Gastroesophageal sphincter (tissue), 4 donors: Measurements from ENCODE around the gene EHD3. TPM values are rescaled to one million over a fixed set of nuclear protein-coding genes. Genes with fewer than 3 reads are reported as not detected.

Source experiments
- ATAC-seq: fragments of 150-250 bp; one replicate; pipeline ENCODE4 v1.9.1; 2016; ENCODE audit warnings: mild to moderate bottlenecking, moderate library complexity
- H3K27ac ChIP-seq, 4 donors: fragments of 200-600 bp; sonication (generic) in 3 of 4; 1 replicate in 3 of 4; 2 replicates in 1 of 4; pipeline ENCODE4 v1.5.1; 2016 to 2019
- H3K27me3 ChIP-seq: fragments of 200-600 bp; sonication (generic); one replicate; pipeline ENCODE4 v1.5.1; 2019
- H3K36me3 ChIP-seq, 2 donors: fragments of 200-600 bp; sonication (generic); one replicate each; pipeline ENCODE4 v1.5.1; 2019; ENCODE audit warnings: control low read depth in 1 of 2
- H3K4me1 ChIP-seq, 3 donors: fragments of 200-600 bp; sonication (generic); 1 replicate in 2 of 3; 2 replicates in 1 of 3; pipeline ENCODE4 v1.5.1; 2016 to 2019; ENCODE audit warnings: control low read depth in 2 of 3
- H3K4me3 ChIP-seq, 2 donors: fragments of 200-600 bp; sonication (generic); one replicate each; pipeline ENCODE4 v1.5.1; 2019; ENCODE audit warnings: mild to moderate bottlenecking in 1 of 2, moderate library complexity in 1 of 2
- H3K9me3 ChIP-seq, 3 donors: fragments of 200-600 bp; sonication (generic); one replicate each; pipeline ENCODE4 v1.5.1; 2017 to 2019; ENCODE audit warnings: control low read depth in 2 of 3
- CTCF ChIP-seq, 4 experiments: fragments of 200-600 bp in 2 of 4; fragments of 450-650 bp in 2 of 4; sonication (generic) in 1 of 4; IDR thresholded peaks; one replicate each; pipeline ENCODE4 v1.5.1; 2017 to 2019; ENCODE audit warnings: antibody characterized with exemption in 4 of 4, mild to moderate bottlenecking in 2 of 4, moderate library complexity in 2 of 4
- EP300 ChIP-seq: sonication (generic); formaldehyde crosslinking; IDR thresholded peaks from one replicate; pipeline ENCODE4 v1.6.1; 2017; ENCODE audit warnings: antibody characterized with exemption, mild to moderate bottlenecking
- POLR2A ChIP-seq, 2 donors: fragments of 450-650 bp; IDR thresholded peaks; one replicate each; pipeline ENCODE4 v1.6.1; 2017; ENCODE audit warnings: antibody characterized with exemption in 2 of 2, mild to moderate bottlenecking in 2 of 2, moderate library complexity in 1 of 2
- POLR2AphosphoS5 ChIP-seq: sonication (generic); formaldehyde crosslinking; IDR thresholded peaks from one replicate; pipeline ENCODE4 v1.6.1; 2017; ENCODE audit warnings: antibody characterized with exemption
- WGBS, 2 donors: methylation state at CpG; one replicate each; pipeline ENCODE4 v1.1.5; 2018; ENCODE audit warnings: low coverage in 1 of 2; 5-methylcytosine and 5-hydroxymethylcytosine counted together
- total RNA-seq, 4 donors: library from RNA; depleted of rRNA; stranded (reverse); fragments of >200 nt; gene quantifications; one replicate each; pipeline ENCODE4 v1.1.0, GENCODE V29; 2016

The EHD3 gene
- total RNA-seq, 4 donors from 2014 or later, result 3.8 to 8.4 (median 4.9) TPM

- Histone ChIP-seq H3K4me1 (peaks cover 0 to 9% (median 7%) of the 10 kb centered on the region in 3 donors), H3K36me3 (peaks cover 0 to 24% of the 10 kb centered on the region in 2 donors), H3K4me3 (no peak overlapping the region), H3K27me3 (no peaks in the 10 kb centered on the region), H3K27ac (no peak overlapping the region), H3K9me3 (no peaks in the 10 kb centered on the region)
- TF ChIP-seq EP300, result no peak
- no peak for TF ChIP-seq POLR2A (IDR thresholded peaks at IDR 0.05)
- TF ChIP-seq POLR2AphosphoS5, result no peak
- no peak for TF ChIP-seq CTCF (IDR thresholded peaks at IDR 0.05)
- 89 to 100% methylated on average over 2 to 5 of the region's 10 CpGs for WGBS, 2 donors
- no peak for ATAC-seq
Measured at GRCh38 chr2:31244101-31244500, 10.1 kb downstream of the EHD3 start.

GRCh38 chr2:31246184-31246852, 12.4 kb downstream of the EHD3 start:
- Histone ChIP-seq H3K9me3 (no peaks in the 10 kb centered on the region), H3K4me3 (no peak overlapping the region), H3K27ac (no peak overlapping the region), H3K4me1 (no peaks in the 10 kb centered on the region), H3K27me3 (no peaks in the 10 kb centered on the region), H3K36me3 (peaks cover 0 to 44% of the 10 kb centered on the region in 2 donors)
- TF ChIP-seq POLR2A (IDR thresholded peaks at IDR 0.05) (no peak), CTCF (IDR thresholded peaks at IDR 0.05) (no peak), POLR2AphosphoS5 (no peak), EP300 (no peak)
- ATAC-seq, result no peak
- WGBS, 2 donors, result 85 to 91% methylated on average over 2 to 3 of the region's 3 CpGs

- Histone ChIP-seq H3K36me3 (peaks cover 0 to 45% of the 10 kb centered on the region in 2 donors), H3K27me3 (no peaks in the 10 kb centered on the region), H3K4me3 (no peak overlapping the region), H3K27ac (no peak overlapping the region), H3K4me1 (no peaks in the 10 kb centered on the region), H3K9me3 (no peaks in the 10 kb centered on the region)
- TF ChIP-seq POLR2A (IDR thresholded peaks at IDR 0.05) (no peak), CTCF (IDR thresholded peaks at IDR 0.05) (no peak), EP300 (no peak), POLR2AphosphoS5 (no peak)
- 77 to 78% methylated on average over 5 of the region's 5 CpGs for WGBS, 2 donors
- ATAC-seq, result no peak
Measured at GRCh38 chr2:31247711-31248110, 13.8 kb downstream of the EHD3 start.

- H3K27me3 ChIP-seq, result no peaks in the 10 kb centered on the region
- ATAC-seq, result no peak
- no peak overlapping the region for H3K27ac ChIP-seq
- H3K9me3 ChIP-seq, result no peaks in the 10 kb centered on the region
- no peak overlapping the region for H3K4me3 ChIP-seq
- TF ChIP-seq POLR2AphosphoS5, result no peak
- TF ChIP-seq EP300, result no peak
- no peak for TF ChIP-seq POLR2A (IDR thresholded peaks at IDR 0.05)
- TF ChIP-seq CTCF (IDR thresholded peaks at IDR 0.05), result no peak
- H3K36me3 ChIP-seq, result peaks cover 0 to 45% of the 10 kb centered on the region in 2 donors
- 71 to 100% methylated on average over 1 to 2 of the region's 3 CpGs for WGBS, 2 donors
- no peaks in the 10 kb centered on the region for H3K4me1 ChIP-seq
Measured at GRCh38 chr2:31248139-31248538, 14.2 kb downstream of the EHD3 start.

- no peak overlapping the region for H3K4me3 ChIP-seq
- no peaks in the 10 kb centered on the region for H3K9me3 ChIP-seq
- no peaks in the 10 kb centered on the region for H3K27me3 ChIP-seq
- peaks cover 0 to 45% of the 10 kb centered on the region in 2 donors for H3K36me3 ChIP-seq
- no peak overlapping the region for H3K27ac ChIP-seq
- no peak for ATAC-seq
- 95 to 100% methylated on average over 4 of the region's 15 CpGs for WGBS, 2 donors
- H3K4me1 ChIP-seq, result no peaks in the 10 kb centered on the region
- no peak for TF ChIP-seq CTCF (IDR thresholded peaks at IDR 0.05)
- no peak for TF ChIP-seq POLR2AphosphoS5
- TF ChIP-seq POLR2A (IDR thresholded peaks at IDR 0.05), result no peak
- TF ChIP-seq EP300, result no peak
Measured at GRCh38 chr2:31249009-31249690, 15.2 kb downstream of the EHD3 start.
